Lung (tissue), 12 donors: ENCODE measurements around the gene PCDH12. TPM values are rescaled to one million over a fixed set of nuclear protein-coding genes. Genes with fewer than 3 reads are reported as not detected.

ENCODE experiments used
- ATAC-seq: fragments of 200-7000 bp; cut with Tn5 transposase; one replicate; pipeline ENCODE4 v1.9.1; 2020; ENCODE audit warnings: moderate number of reproducible peaks; ENCODE audit not compliant: insufficient read depth, low FRiP score
- DNase-seq, 3 donors: peaks; one replicate each; pipeline ENCODE4 v3.0.0-alpha.2; 2013 to 2017
- H3K27ac ChIP-seq, 2 donors: one replicate each; pipeline ENCODE4 v1.5.1; 2013; ENCODE audit warnings: mild to moderate bottlenecking in 2 of 2, moderate library complexity in 2 of 2, control low read depth in 1 of 2, inconsistent platforms in 1 of 2, low read depth in 1 of 2, low read length in 1 of 2
- H3K27me3 ChIP-seq, 3 donors: one replicate each; pipeline ENCODE4 v1.5.1; 2013; ENCODE audit warnings: low read length in 2 of 3; ENCODE audit not compliant: control insufficient read depth in 3 of 3, insufficient read depth in 3 of 3
- H3K36me3 ChIP-seq, 4 donors: one replicate each; pipeline ENCODE4 v1.5.1; 2013; ENCODE audit warnings: low read length in 4 of 4, mild to moderate bottlenecking in 1 of 4, moderate library complexity in 1 of 4; ENCODE audit not compliant: control insufficient read depth in 4 of 4, insufficient read depth in 4 of 4
- H3K4me1 ChIP-seq, 5 donors: one replicate each; pipeline ENCODE4 v1.5.1; 2013; ENCODE audit warnings: low read length in 5 of 5, mild to moderate bottlenecking in 2 of 5, moderate library complexity in 1 of 5; ENCODE audit not compliant: control insufficient read depth in 5 of 5, insufficient read depth in 5 of 5
- H3K4me3 ChIP-seq: one replicate; pipeline ENCODE4 v1.5.1; 2013; ENCODE audit warnings: mild to moderate bottlenecking, control low read depth, moderate library complexity
- H3K9ac ChIP-seq, 2 donors: one replicate each; pipeline ENCODE4 v1.5.1; 2013; ENCODE audit warnings: low read length in 2 of 2, control low read depth in 1 of 2; ENCODE audit not compliant: insufficient read depth in 1 of 2
- H3K9me3 ChIP-seq, 4 donors: one replicate each; pipeline ENCODE4 v1.5.1; 2013; ENCODE audit warnings: low read length in 3 of 4, mild to moderate bottlenecking in 1 of 4, moderate library complexity in 1 of 4; ENCODE audit not compliant: control insufficient read depth in 4 of 4, insufficient read depth in 3 of 4
- WGBS, 2 donors: extraction: QIAGEN DNeasy Blood & Tissue Kit; methylation state at CpG; one replicate each; pipeline ENCODE4 v1.1.7; 2013; 5-methylcytosine and 5-hydroxymethylcytosine counted together
- polyA plus RNA-seq, 2 donors: library from polyadenylated mRNA; stranded (reverse); fragments of 200-250 nt; gene quantifications; one replicate each; pipeline ENCODE4 v1.2.1, GENCODE V29; 2013
- total RNA-seq, 2 donors: library from RNA; depleted of rRNA in 1 of 2; stranded (reverse); fragments of >200 nt in 1 of 2; gene quantifications; one replicate each; pipeline ENCODE4 v1.2.1, GENCODE V29; 2014 to 2021
- TF ChIP-seq, protein P1 (sequence below): IDR thresholded peaks from 2 replicates; pipeline ENCODE4 v1.5.1; 2012; ENCODE audit warnings: mild to moderate bottlenecking; ENCODE audit errors: control extremely low read depth, extremely low read depth
- donor health status: control.
- donor health status: control.
- donor health status: Bipolar disorder and iron deficiency.
- donor health status: healthy.
- donor health status: DM: yes; HTN: yes; CAD: no.

PCDH12 gene
- total and polyA plus RNA-seq, 4 donors: 3.9 to 34.2 (median 11.3) TPM

DNA sequence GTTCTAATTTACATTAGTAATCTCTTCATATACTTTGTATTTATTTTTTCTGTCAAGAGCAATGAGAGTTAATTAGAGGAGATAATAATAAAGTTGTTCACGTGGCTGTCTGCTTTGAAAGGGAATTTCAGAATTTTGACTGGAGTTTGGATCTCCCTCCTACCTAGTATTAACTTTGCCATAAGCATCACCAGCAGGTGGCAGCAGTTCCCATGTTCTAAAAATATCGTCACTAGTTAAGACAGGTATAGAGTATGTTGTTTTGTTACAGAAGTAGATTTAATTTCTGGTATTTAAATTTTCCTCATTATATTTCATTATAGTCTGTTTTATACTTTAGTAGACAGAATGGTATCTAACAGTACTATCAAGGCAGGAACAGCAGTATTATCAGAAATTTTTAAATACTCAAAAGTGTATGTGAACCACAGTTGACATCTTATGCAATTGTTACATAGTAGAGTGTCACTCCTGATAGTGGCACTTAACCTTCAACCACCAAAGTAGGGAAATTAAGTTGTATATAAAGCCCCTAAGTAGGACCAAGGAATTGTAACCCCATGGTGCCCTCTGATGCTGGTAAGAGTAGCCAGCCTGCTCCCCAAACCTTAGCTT lies 34.5 kb upstream of the PCDH12 start:
- DNase-seq (peak; percentile 66 to 83 (median 78)), ATAC-seq (no peak)
- TF ChIP-seq, protein P1, sequence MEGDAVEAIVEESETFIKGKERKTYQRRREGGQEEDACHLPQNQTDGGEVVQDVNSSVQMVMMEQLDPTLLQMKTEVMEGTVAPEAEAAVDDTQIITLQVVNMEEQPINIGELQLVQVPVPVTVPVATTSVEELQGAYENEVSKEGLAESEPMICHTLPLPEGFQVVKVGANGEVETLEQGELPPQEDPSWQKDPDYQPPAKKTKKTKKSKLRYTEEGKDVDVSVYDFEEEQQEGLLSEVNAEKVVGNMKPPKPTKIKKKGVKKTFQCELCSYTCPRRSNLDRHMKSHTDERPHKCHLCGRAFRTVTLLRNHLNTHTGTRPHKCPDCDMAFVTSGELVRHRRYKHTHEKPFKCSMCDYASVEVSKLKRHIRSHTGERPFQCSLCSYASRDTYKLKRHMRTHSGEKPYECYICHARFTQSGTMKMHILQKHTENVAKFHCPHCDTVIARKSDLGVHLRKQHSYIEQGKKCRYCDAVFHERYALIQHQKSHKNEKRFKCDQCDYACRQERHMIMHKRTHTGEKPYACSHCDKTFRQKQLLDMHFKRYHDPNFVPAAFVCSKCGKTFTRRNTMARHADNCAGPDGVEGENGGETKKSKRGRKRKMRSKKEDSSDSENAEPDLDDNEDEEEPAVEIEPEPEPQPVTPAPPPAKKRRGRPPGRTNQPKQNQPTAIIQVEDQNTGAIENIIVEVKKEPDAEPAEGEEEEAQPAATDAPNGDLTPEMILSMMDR: peak; percentile 74
- H3K4me3 ChIP-seq: no peak overlapping the region
- peaks cover 0 to 1% (median 0%) of the 10 kb centered on the region in 4 donors for H3K9me3 ChIP-seq
- 11 to 19% methylated on average over 2 of the region's 2 CpGs for WGBS, 2 donors
- H3K27me3 ChIP-seq: no peaks in the 10 kb centered on the region
- H3K4me1 ChIP-seq: no peaks in the 10 kb centered on the region
- H3K9ac ChIP-seq: no peak overlapping the region
- H3K27ac ChIP-seq: no peak overlapping the region
- H3K36me3 ChIP-seq: peaks cover 12 to 28% (median 21%) of the 10 kb centered on the region in 4 donors

DNA sequence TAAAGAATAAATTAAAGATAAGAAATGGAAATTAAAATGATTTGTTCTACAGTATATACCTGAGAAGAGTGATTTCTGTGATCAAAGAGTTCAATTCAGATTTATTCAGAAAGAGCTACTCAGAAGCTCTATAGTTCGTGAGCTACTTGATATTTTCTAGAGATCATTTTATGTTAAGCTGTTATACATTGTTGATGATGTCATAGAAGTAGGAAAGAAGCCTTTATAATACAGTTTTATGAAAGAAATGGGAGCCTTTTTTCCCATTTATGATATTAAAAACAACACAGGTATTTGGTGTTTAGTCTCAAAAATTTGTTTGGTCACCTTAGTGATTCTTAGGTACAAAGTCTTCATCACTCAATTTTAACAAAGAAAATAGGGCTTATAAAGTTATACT lies 31.7 kb upstream of the PCDH12 start:
- Histone ChIP-seq H3K4me3 (no peak overlapping the region), H3K27ac (no peak overlapping the region), H3K27me3 (no peaks in the 10 kb centered on the region), H3K4me1 (no peaks in the 10 kb centered on the region), H3K36me3 (peaks cover 16 to 41% (median 34%) of the 10 kb centered on the region in 4 donors), H3K9me3 (no peaks in the 10 kb centered on the region), H3K9ac (no peak overlapping the region)
- ATAC-seq: no peak
- TF ChIP-seq, protein P1: no peak
- DNase-seq: no peak
- 0 to 2% methylated on average over 1 of the region's 1 CpG for WGBS, 2 donors

DNA sequence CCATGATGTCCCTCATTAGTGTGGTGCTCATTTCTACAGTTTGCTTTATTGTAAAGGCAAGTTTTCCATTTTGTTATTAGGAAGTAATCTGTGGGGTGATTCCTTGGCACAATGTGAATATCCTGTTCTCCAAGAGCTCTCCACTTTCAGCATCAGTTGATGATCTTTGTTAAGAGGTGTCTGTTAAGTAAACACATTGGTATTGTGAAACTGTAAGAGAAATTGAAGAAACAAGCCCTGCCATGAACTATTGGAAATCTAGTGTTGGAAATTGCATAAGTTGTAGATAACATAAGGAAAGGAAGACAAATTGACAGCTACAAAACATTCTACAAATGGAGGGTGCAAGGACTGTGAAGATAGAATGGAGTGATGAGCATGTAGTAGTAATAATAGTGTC lies 28.1 kb upstream of the PCDH12 start:
- H3K36me3 ChIP-seq: peaks cover 18 to 53% (median 25%) of the 10 kb centered on the region in 4 donors
- H3K4me3 ChIP-seq: no peak overlapping the region
- no peak for DNase-seq
- no peaks in the 10 kb centered on the region for H3K27me3 ChIP-seq
- no peaks in the 10 kb centered on the region for H3K4me1 ChIP-seq
- no peaks in the 10 kb centered on the region for H3K9me3 ChIP-seq
- ATAC-seq: no peak
- TF ChIP-seq, protein P1: no peak
- no peak overlapping the region for H3K9ac ChIP-seq
- no peak overlapping the region for H3K27ac ChIP-seq

DNA sequence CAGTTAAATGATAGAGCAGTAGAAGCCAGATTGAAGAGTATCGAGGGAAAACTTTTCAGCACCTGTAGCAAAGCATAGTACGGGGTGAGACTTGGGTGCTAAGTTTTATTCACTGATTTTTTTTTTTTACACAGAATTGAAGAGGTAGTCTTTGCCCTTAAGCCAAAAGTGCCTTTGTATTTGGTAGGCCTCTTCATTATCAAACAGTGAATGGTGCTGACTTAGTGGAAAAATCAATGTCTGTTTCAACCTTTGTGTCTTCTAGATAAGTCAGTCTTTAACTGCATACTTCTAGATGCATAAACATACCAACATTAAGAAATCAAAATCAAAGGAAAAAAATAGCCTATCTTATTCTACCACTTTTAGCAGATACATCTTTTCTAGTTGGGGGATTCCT lies 24.6 kb upstream of the PCDH12 start:
- Histone ChIP-seq H3K9me3 (no peaks in the 10 kb centered on the region), H3K36me3 (peaks cover 32 to 67% (median 47%) of the 10 kb centered on the region in 4 donors), H3K27ac (no peak overlapping the region), H3K4me3 (no peak overlapping the region), H3K4me1 (peaks cover 0 to 5% (median 0%) of the 10 kb centered on the region in 5 donors), H3K9ac (no peak overlapping the region), H3K27me3 (no peaks in the 10 kb centered on the region)
- 49 to 50% methylated on average over 2 of the region's 2 CpGs for WGBS, 2 donors
- TF ChIP-seq, protein P1: no peak
- ATAC-seq (no peak), DNase-seq (no peak)
